GM19193 (cell line): Measurements from ENCODE around the gene MPG.

Experiments
- POLR2A ChIP-seq: IDR thresholded peaks from 4 replicates; pipeline ENCODE4 v1.6.1; 2011; ENCODE audit not compliant: insufficient read depth, insufficient read length; ENCODE audit errors: extremely low read depth

Gene MPG

DNA sequence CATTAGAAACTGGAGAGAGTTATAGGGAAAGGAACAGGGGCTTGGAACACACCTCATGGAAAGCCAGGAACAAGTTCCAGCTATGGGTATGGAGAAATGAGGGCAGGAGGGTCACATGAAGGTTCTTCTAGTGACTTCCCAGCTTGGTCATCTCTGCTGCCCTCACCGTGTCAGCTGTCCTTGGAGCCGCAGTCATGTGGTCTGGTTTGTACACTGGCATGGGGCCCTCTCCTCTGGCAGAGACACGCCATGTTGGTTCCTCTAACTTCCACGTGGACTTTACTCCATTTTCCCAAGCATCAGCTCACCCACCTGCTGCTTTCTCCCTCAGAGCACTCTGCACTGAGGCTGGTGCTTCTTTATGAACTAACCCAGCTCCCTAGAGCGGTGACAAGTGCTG lies 26.3 kb downstream of the MPG start:
- TF ChIP-seq POLR2A, result no peak

DNA sequence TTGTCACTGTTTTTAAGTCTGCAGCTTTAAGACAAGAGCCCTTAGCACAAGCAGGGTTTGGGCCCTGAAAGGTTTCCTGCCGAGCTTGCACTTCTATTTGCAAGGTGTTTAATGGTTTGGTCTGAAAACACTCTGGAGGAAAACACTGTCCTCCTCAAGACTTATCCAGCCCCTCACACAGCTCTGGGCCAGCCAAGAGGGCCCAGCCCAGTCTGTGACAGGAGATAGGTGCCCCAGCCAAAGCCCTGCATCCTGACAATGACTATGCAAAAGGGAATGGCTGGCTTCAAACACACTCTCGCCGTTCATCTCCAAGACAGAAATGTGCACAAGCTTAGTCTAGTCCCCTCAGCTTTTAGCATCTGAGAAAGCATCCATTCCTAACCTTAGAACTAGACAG lies 26.9 kb downstream of the MPG start:
- no peak for TF ChIP-seq POLR2A

DNA sequence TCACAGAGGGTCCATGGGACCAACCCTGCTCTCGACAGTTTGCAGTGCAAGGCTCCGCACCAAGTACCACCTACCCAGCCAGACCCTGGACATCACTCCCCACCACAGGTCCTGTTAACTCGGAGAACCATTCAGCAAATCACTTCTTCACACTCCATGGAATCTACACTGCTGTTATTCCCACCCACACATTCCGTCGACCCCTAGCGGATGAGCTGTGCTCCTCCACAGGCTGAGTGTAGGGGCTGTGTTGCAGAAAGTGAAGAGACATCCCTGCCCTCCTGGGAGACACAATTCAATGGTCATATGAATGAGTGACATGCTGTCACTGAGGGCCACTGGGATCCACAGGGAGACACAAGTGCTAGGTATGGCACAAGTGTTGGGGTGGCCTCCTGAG lies 27.5 kb downstream of the MPG start:
- no peak for TF ChIP-seq POLR2A

DNA sequence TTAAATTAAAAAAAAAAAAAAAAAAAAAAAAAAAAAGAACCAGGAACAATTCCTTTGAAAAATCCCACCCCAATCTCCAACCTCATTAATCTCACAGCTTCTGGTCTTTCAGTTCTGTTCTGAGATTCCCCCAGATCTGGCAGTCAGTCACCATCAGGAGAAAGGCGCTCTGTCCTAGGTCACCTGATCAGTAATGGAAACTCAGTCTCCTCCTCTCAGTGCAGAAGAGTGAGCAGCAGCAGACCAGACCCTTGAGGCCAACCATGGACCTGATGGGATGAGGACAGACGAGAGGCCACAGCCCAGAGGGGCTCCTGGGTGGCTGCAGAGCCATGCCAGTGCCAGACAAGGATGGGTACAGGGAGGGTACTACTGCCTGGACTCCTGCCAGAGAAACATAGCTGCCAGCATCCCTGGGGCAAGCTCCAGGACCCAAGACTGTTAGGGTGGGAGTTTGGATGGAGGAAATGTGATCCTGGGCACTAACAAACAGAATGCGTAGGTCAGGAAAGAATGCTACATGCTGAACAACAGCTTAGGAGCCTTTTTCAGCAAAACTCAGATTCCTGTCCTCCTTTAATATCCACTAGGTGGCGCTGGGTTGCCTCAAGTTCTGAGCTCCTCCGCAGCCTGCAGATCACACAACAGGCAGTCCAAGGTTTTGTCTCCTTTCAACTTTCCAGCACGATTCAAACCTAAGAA lies 28.7 kb downstream of the MPG start:
- TF ChIP-seq POLR2A, result no peak

DNA sequence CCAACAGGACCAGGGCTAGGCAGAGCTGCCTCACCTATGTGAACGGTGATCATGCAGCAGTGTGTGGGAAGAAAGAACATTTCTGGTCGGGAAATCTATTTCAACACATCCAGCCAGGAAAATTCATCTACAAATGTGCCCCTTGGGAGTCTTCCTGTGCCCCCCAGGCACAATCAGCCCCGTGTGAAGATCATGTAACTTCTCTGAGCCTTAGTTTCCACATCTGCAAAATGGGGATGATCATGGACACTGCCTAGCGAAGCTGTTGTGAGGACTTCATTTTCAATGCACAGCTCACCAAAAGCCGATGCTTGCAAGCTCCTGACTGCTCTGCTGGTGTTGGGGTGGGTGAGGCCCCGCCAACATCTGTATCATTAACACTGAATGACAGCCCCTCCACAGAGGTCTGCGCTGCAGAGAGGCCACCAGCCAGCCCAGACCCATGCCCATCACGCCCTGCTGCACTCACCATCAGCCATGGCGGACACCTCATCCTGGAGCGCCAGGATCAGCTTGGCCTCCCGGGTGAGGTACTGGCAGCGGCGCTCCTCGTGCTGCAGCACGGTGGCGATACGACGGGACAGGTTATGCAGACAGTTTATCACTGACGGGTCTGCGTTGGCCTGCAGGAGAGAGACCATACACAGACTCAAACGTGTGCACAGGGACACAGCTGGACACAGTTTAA lies 34.3 kb downstream of the MPG start:
- no peak for TF ChIP-seq POLR2A

DNA sequence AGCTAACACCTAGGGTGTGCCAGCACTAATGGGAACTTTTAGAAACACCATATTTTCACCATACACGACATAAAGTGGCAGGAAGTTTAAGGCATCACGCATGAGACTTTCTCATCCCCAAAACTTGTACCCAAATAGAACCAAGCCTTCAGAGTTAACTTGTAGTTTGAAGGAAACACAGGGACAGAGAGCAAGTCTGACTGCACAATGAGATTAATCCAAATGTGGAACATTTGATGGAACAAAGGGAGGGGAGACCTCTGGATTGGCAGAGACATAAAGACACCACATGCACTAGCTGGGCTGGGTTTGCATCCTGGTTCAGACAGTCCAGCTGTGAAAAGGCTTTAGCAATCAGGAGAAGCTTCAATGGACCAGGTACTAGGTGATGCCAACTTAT lies 36.3 kb downstream of the MPG start:
- no peak for TF ChIP-seq POLR2A

DNA sequence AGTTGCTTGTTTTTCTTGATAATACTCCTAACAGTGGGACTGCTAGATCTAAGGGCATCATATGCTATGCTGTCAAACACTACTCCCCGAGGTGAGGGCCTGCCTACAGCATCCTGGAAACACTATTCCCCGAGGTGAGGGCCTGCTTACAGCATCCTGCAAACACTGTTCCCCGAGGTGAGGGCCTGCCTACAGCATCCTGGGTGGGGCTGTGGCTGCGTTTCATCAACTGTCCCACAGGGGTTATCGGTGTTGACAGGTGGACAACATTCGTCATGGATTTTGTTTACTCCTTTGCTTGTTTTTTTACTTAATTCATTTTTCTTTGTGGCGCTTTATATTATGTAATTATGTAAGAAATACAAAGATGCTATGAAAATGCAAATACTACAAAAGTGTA lies 38.0 kb downstream of the MPG start:
- no peak for TF ChIP-seq POLR2A

DNA sequence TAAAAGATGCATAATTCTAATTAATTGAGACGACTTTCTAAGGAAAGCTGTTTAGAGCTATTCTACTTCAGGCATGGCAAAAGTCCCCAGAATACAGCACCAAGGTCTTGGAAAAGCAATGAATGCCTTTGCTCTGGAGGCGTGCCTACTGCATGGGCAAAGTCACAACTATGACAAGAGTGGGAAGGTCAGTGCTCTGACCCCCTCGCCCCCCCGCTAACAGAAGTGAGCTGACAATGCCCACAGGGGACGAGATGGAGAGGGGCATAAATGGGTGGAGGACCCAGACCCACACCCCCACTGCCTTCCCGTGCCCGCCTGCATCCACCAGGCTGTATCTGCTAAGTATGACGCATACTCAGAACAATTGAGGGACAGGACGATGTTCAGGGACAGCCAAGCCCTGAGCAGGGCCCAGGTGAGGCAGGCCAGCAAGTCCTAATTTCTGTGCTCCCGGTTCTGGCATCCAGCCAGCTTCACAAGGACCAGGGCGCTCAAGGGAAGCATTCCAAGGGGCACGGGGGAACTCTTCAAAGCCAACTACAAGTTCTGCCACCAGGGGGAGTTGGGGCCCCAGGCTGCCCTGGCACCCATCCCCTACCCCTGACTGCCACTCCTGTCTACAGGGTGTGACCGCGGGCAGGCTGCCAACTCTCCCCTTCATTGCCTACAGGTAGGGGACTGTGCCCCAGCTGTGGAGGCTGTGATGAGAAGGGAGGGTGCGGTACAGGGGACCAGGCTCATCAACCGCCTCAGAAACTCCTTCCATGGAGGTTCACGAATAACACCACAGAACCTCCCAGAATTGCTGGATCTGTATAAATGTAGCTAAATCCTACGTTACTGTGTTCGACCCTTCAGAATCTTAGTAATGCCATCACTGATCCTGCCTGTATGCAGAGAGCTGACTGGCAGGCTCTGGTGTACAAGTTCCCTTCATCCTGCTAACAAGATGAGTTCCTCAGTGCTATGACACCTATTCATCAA lies 39.6 kb downstream of the MPG start:
- TF ChIP-seq POLR2A, result no peak

DNA sequence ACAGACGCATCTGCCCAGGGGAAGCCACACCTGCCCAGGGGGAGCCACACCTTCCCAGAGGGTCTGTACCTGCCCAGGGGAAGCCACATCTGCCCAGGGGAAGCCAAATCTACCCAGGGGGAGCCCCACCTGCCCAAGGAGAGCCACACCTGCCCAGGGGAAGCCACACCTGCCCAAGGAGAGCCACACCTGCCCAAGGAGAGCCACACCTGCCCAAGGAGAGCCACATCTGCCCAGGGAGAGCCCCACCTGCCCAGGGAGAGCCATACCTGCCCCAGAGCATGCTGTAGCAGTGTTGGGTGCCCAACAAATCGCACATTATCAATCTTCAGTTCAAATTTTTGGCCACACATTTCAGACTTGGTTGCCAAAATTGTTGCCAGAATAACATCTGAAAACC lies 40.8 kb downstream of the MPG start:
- TF ChIP-seq POLR2A, result no peak

DNA sequence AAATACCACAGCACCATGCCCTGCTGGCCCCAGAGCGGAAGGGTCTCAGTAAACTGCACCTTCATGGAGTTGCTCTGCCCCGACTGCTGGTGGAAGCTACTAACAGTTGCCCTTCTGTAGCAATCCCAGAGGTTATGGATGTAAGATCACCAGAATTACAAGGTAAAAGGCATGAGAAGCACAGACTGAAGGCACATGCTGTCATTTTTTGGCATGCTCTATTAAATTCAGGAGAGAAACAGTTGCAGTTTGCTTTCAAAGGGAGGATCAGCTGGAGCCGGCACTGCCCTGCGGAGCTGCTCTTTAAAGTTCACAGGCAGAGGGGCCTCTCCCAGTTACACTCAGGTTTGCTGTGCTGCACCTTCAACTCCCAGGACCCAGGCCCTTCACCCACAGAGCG lies 41.3 kb downstream of the MPG start:
- TF ChIP-seq POLR2A, result no peak

DNA sequence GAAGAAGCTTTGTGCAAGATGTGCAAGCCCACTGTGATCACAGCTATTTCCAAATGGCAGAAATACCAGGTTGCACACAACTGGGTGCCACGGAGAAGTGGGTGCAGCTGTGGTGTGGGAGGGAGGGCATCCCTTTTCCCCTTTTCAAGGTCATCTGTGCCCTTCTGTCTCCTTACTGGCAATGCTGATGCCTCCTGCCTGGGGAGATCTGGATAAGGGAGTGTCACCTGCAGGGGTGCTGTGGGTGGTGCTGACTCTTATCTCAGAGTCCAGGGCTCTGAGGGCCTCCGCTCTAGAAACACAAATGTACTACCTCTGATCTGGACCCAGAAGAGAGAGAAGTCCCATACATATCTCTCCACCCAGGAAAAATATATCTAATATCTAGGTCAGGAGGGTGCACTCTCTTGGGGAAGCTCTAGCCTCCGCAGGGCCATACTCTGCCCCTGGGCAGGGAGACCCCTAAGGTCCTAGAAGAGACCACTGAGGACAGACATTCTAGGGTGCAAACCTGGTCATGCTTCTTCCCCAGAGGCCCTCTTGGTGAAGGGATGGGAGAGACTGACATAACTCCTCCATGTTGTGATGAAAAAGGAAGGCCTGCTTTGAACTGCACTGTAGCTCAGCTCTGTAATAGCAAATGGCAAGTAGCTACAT lies 41.9 kb downstream of the MPG start:
- no peak for TF ChIP-seq POLR2A

DNA sequence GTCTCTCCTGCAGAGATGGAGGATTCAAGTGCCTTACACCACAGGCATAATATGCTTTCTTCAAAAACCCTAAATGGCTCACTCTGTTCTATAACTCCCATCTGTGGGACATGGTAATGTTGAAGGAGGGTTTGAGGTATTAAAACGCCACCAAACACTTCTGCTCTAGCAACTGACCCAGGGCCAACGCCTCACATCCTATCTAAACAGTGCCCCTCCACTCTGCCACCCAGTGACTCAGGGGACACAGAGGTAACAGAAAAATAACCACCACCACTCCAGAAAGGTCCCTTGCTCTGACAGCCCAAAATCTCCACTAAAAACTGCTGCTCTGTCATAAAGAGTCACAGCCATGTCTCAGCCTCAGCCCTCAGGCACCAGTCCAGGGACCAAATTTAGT lies 42.7 kb downstream of the MPG start:
- TF ChIP-seq POLR2A, result no peak

DNA sequence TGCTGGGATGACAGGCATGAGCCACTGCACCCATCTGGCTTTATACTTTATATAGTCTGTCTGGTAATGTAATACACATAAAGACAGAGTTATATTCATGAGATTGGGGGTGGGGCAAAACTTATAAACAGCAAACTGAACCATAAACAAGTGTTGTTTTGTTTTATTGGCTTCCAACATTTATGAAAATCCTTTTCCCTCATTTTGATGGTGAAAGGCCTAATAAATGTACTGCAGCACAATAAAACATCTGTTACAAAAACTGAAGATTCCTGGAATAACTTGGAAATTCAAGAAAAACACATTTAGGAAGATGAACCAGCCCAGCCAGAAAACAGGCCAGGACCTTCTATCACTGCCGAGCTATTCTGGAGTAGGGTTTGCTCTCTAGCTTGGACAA lies 44.3 kb downstream of the MPG start:
- TF ChIP-seq POLR2A, result no peak

DNA sequence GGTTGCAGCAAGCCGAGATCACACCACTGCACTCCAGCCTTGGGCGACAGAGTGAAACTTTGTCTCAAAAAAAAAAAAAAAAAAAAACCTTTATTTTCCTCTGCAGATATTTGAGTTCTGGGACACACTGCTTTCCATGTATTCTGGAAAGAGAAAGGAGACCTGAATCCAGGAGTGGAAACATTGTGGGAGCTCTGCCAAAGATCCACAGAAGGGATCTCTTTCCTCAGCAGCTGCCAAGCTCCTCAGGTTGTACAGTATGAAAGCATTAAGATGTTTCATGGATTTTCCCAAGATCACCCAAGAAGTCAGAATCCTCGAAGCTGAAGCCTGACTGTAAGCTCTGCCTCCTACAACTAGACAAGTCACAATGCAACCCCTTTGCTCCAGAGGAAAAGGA lies 47.0 kb downstream of the MPG start:
- no peak for TF ChIP-seq POLR2A

DNA sequence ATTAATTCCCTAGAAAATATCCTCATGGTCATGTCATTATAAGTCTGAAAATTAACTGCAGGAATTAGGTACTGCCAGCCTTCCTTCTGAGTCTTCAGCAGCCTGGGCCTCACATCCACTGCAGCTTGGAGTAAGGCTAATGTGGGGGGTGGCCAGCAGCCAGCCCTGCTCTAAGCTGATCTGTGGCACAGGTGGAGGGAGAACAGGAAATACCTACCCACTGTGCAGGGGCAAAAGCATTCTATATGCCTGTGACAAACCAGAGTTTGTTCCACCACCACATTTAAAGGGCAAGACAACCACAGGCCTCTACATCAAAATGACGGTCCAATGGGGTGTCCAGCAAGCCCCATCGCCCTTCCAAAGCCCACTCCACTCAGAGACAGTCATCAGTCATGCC lies 51.0 kb downstream of the MPG start:
- TF ChIP-seq POLR2A, result no peak
